Subcutaneous abdominal adipose tissue (tissue), 5 donors: ENCODE data around the gene DUSP3.
A peak's percentile ranks its signal among the peaks of the same experiment; 100 is the strongest.

Source experiments
- H3K27ac ChIP-seq: one replicate; pipeline ENCODE4 v1.7.0; 2013; ENCODE audit warnings: low read depth, mild to moderate bottlenecking, inconsistent platforms, low read length, moderate library complexity
- H3K27me3 ChIP-seq, 5 donors: one replicate each; pipeline ENCODE4 v1.7.0; 2013; ENCODE audit warnings: low read length in 5 of 5, inconsistent platforms in 1 of 5; ENCODE audit not compliant: control insufficient read depth in 5 of 5, insufficient read depth in 4 of 5
- H3K36me3 ChIP-seq, 5 donors: one replicate each; pipeline ENCODE4 v1.7.0; 2013; ENCODE audit warnings: low read length in 5 of 5; ENCODE audit not compliant: control insufficient read depth in 5 of 5, insufficient read depth in 5 of 5
- H3K4me1 ChIP-seq, 5 donors: one replicate each; pipeline ENCODE4 v1.7.0; 2013; ENCODE audit warnings: low read length in 5 of 5, mild to moderate bottlenecking in 3 of 5, moderate library complexity in 1 of 5; ENCODE audit not compliant: control insufficient read depth in 5 of 5, insufficient read depth in 5 of 5
- H3K4me3 ChIP-seq, 5 donors: one replicate each; pipeline ENCODE4 v1.7.0; 2013; ENCODE audit warnings: low read length in 5 of 5, low read depth in 1 of 5
- H3K9ac ChIP-seq, 5 donors: one replicate each; pipeline ENCODE4 v1.7.0; 2013; ENCODE audit warnings: low read length in 5 of 5, mild to moderate bottlenecking in 4 of 5, moderate library complexity in 3 of 5
- H3K9me3 ChIP-seq, 5 donors: one replicate each; pipeline ENCODE4 v1.7.0; 2013; ENCODE audit warnings: low read length in 5 of 5; ENCODE audit not compliant: control insufficient read depth in 5 of 5
- donor health status: healthy.
- donor health status: healthy.
- donor health status: healthy.
- donor health status: healthy.
- donor health status: healthy.

Gene DUSP3

DNA sequence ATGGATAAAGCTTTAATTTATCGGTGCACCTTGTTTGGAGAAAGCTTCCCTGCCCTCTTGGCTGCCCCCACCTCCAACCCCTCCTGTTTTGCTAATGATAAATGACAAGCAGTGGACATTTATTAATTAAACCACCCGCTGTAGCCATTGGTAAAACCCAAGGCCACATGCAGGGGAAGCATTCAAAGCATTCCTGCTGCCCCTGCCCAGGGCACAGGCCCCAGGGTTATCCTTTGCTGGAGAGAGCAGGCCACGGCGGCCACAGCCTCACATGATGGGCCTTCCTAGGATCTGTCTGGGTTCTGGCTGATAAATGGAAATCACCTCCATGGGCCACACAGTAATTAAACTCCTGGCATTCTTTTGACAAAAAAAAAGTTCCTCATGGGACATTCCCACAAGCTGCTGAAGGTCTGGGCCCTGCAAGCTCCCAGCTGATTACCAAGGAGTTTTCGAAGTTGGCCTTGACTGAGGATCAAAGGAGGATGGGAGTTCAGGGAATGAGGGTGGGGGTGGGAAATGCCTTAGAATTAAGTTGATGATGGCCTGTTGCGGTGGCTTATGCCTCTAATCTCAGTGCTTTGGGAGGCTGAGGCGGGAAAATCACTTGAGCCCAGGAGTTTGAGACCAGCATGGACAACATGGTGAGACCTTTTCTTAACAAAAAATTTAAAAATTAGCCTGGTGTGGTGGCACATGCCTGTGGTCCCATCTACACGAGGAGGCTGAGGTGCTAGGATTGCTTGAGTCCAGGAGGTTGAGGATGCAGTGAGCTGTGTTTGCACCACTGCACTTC lies 55.7 kb downstream of the DUSP3 start:
- no peaks in the 10 kb centered on the region for H3K36me3 ChIP-seq
- no peak overlapping the region for H3K9ac ChIP-seq
- H3K27me3 ChIP-seq = no peaks in the 10 kb centered on the region
- no peaks in the 10 kb centered on the region for H3K9me3 ChIP-seq
- no peak overlapping the region for H3K27ac ChIP-seq
- H3K4me1 ChIP-seq = peaks cover 0 to 16% (median 7%) of the 10 kb centered on the region in 5 donors
- no peak overlapping the region for H3K4me3 ChIP-seq

GRCh38 chr17:43722269-43722619 lies 56.5 kb downstream of the DUSP3 start:
- no peaks in the 10 kb centered on the region for H3K36me3 ChIP-seq
- H3K9ac ChIP-seq = no peak overlapping the region
- no peaks in the 10 kb centered on the region for H3K9me3 ChIP-seq
- no peaks in the 10 kb centered on the region for H3K27me3 ChIP-seq
- peak overlapping the region; percentile 30 for H3K27ac ChIP-seq
- H3K4me1 ChIP-seq = peaks cover 0 to 16% (median 7%) of the 10 kb centered on the region in 5 donors
- no peak overlapping the region for H3K4me3 ChIP-seq

- peak overlapping the region in 1 of 5 donors; percentile 27 for H3K9ac ChIP-seq
- H3K36me3 ChIP-seq = no peaks in the 10 kb centered on the region
- no peaks in the 10 kb centered on the region for H3K9me3 ChIP-seq
- peaks cover 0 to 16% (median 7%) of the 10 kb centered on the region in 5 donors for H3K4me1 ChIP-seq
- H3K4me3 ChIP-seq = no peak overlapping the region
- no peaks in the 10 kb centered on the region for H3K27me3 ChIP-seq
- peak overlapping the region; percentile 30 for H3K27ac ChIP-seq
Measured at GRCh38 chr17:43721537-43722268, 57.1 kb downstream of the DUSP3 start.

- Histone ChIP-seq H3K4me3 (peak overlapping the region; percentile 55 to 88 (median 81)), H3K27ac (peak overlapping the region; percentile 91), H3K36me3 (no peaks in the 10 kb centered on the region), H3K27me3 (no peaks in the 10 kb centered on the region), H3K4me1 (peaks cover 0 to 16% (median 7%) of the 10 kb centered on the region in 5 donors), H3K9me3 (no peaks in the 10 kb centered on the region), H3K9ac (peak overlapping the region; percentile 77 to 95 (median 83))
Measured at GRCh38 chr17:43720311-43721060, 58.3 kb downstream of the DUSP3 start.

DNA sequence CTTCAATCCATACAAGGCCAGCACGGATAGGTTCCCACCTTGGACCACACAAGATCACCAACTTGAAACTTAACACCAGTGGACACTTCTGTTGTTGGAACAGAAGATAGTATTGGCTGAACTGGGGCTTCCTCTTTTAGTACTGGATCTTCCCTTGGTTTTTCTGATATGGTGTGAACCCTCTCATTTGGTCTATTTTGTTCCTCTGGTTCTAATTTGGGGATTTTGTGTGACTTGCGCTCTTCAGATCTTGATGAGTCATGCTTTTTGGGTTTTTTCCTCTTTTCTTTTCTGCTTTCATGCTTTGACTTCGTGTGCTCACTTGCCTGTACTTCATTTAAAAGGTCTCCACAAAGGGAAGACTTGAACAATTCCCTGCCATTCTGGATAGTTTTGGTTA lies 59.2 kb downstream of the DUSP3 start:
- Histone ChIP-seq H3K9me3 (no peaks in the 10 kb centered on the region), H3K27ac (peak overlapping the region; percentile 91), H3K4me1 (peaks cover 0 to 18% (median 8%) of the 10 kb centered on the region in 5 donors), H3K9ac (no peak overlapping the region), H3K4me3 (no peak overlapping the region), H3K27me3 (no peaks in the 10 kb centered on the region), H3K36me3 (no peaks in the 10 kb centered on the region)

- H3K9me3 ChIP-seq = no peaks in the 10 kb centered on the region
- H3K4me1 ChIP-seq = peaks cover 0 to 26% (median 15%) of the 10 kb centered on the region in 5 donors
- H3K27ac ChIP-seq = no peak overlapping the region
- no peaks in the 10 kb centered on the region for H3K27me3 ChIP-seq
- H3K9ac ChIP-seq = no peak overlapping the region
- H3K4me3 ChIP-seq = no peak overlapping the region
- no peaks in the 10 kb centered on the region for H3K36me3 ChIP-seq
Measured at GRCh38 chr17:43718544-43718943, 60.2 kb downstream of the DUSP3 start.

- H3K9me3 ChIP-seq = no peaks in the 10 kb centered on the region
- no peaks in the 10 kb centered on the region for H3K27me3 ChIP-seq
- H3K36me3 ChIP-seq = no peaks in the 10 kb centered on the region
- H3K27ac ChIP-seq = no peak overlapping the region
- no peak overlapping the region for H3K9ac ChIP-seq
- H3K4me3 ChIP-seq = no peak overlapping the region
- H3K4me1 ChIP-seq = peaks cover 0 to 32% (median 22%) of the 10 kb centered on the region in 5 donors
Measured at GRCh38 chr17:43717913-43718312, 60.9 kb downstream of the DUSP3 start.
